ENCODE data around the gene RPSA.
"Not testable (repeated sequence)": the region's sequence is repeated elsewhere in the genome, so short reads cannot be mapped to it uniquely, and the experiment has no call there.

Gene RPSA

GRCh38 chr3:39406368-39407258 lies at the start of gene RPSA:
RPSA (plus strand) TSS chr3:39406720; CDS start chr3:39407654, 934 bp downstream.
- TF ChIP-seq CTCF (conservative IDR thresholded peaks at IDR 0.05; ENCODE audit: low read depth, low read length) = peak; percentile 34
- peak; percentile 98 for DNase-seq (ENCODE audit: low read depth)
- H3K4me3 ChIP-seq (ENCODE audit: low read depth, low read length) = peak within 1 kb of the TSS; percentile 72

- no peak overlapping the region for H3K4me3 ChIP-seq (ENCODE audit: low read depth, low read length)
- no peak for TF ChIP-seq CTCF (conservative IDR thresholded peaks at IDR 0.05; ENCODE audit: low read depth, low read length)
- no peak for DNase-seq (ENCODE audit: low read depth)
These were observed 48.2 kb upstream of the RPSA start for GRCh38 chr3:39358333-39358732.

- DNase-seq (ENCODE audit: low read depth) = no peak
- H3K4me3 ChIP-seq (ENCODE audit: low read depth, low read length) = no peak overlapping the region
- no peak for TF ChIP-seq CTCF (conservative IDR thresholded peaks at IDR 0.05; ENCODE audit: low read depth, low read length)
These were observed 45.1 kb upstream of the RPSA start for GRCh38 chr3:39361252-39361927.

- DNase-seq (ENCODE audit: low read depth) = no peak
- H3K4me3 ChIP-seq (ENCODE audit: low read depth, low read length) = no peak overlapping the region
- TF ChIP-seq CTCF (conservative IDR thresholded peaks at IDR 0.05; ENCODE audit: low read depth, low read length) = no peak
These were observed 44.3 kb upstream of the RPSA start for GRCh38 chr3:39362192-39362591.

GRCh38 chr3:39362812-39363211 lies 43.7 kb upstream of the RPSA start:
- TF ChIP-seq CTCF (conservative IDR thresholded peaks at IDR 0.05; ENCODE audit: low read depth, low read length) = no peak
- no peak overlapping the region for H3K4me3 ChIP-seq (ENCODE audit: low read depth, low read length)
- no peak for DNase-seq (ENCODE audit: low read depth)

GRCh38 chr3:39370450-39370849 lies 36.1 kb upstream of the RPSA start:
- H3K4me3 ChIP-seq (ENCODE audit: low read depth, low read length); DNase-seq (ENCODE audit: low read depth): not testable (repeated sequence)

GRCh38 chr3:39372833-39373232 lies 33.7 kb upstream of the RPSA start:
- TF ChIP-seq CTCF (conservative IDR thresholded peaks at IDR 0.05; ENCODE audit: low read depth, low read length) = no peak
- no peak overlapping the region for H3K4me3 ChIP-seq (ENCODE audit: low read depth, low read length)
- no peak for DNase-seq (ENCODE audit: low read depth)
